ENCODE results near the gene ATP2C2. TPM values are rescaled to one million over a fixed set of nuclear protein-coding genes. Genes with fewer than 3 reads are reported as not detected.

ATP2C2 gene
- total and polyA plus RNA-seq, 2 of the 8 experiments (the other 6 are each of a cell fraction or from before 2014, with no cell fraction given), result 1.2 to 2.8 TPM

GRCh38 chr16:84475643-84476240 is 107.4 kb downstream of the ATP2C2 start:
- Histone ChIP-seq H4K5ac (ENCODE audit: insufficient read length, low read depth, low read length) (no peak overlapping the region), H3K56ac (replicated peaks; ENCODE audit: insufficient read length, low read depth, low read length) (no peak overlapping the region), H3K4me1 (replicated peaks in 1 of 4; ENCODE audit: control insufficient read depth in 3 of 4, insufficient read depth in 4 of 4, low read length in 3 of 4) (no peaks in the 10 kb centered on the region), H3K23ac (ENCODE audit: insufficient read length) (no peak overlapping the region), H2BK15ac (ENCODE audit: low read length) (no peak overlapping the region), H4K8ac (ENCODE audit: extremely low read depth, insufficient read depth, low read length) (no peak overlapping the region), H3K36me3 (ENCODE audit: control insufficient read depth in 2 of 4, insufficient read depth in 4 of 4, low read length in 3 of 4) (no peaks in the 10 kb centered on the region), H2AFZ (ENCODE audit: low read length) (no peak overlapping the region), H4K91ac (replicated peaks; ENCODE audit: insufficient read length, low read length) (no peak overlapping the region), H2BK120ac (replicated peaks; ENCODE audit: low read depth, low read length) (no peak overlapping the region), H2BK5ac (ENCODE audit: low read depth, low read length) (no peak overlapping the region), H3K79me2 (ENCODE audit: control insufficient read depth in 1 of 2, insufficient read depth in 2 of 2, low read length in 2 of 2) (no peaks in the 10 kb centered on the region), H3K4ac (replicated peaks; ENCODE audit: insufficient read length, low read depth, low read length) (no peak overlapping the region), H2BK12ac (ENCODE audit: low read depth, low read length) (no peak overlapping the region), H3K79me1 (ENCODE audit: low read depth, low read length) (no peaks in the 10 kb centered on the region; the same call in 1 of the 2 replicates), H3K9ac (replicated peaks in 1 of 4; ENCODE audit: extremely low read depth in 1 of 4, low read depth in 3 of 4, low read length in 3 of 4) (no peak overlapping the region), H3K4me3 (ENCODE audit: extremely low read depth in 1 of 4, insufficient read depth in 2 of 4, low read depth in 3 of 4, low read length in 4 of 4) (no peak overlapping the region), H3K23me2 (ENCODE audit: low read depth, low read length) (no peaks in the 10 kb centered on the region; the same call in 1 of the 2 replicates), H3K4me2 (ENCODE audit: insufficient read depth in 1 of 2, low read depth in 2 of 2, low read length in 2 of 2) (no peak overlapping the region), H2BK20ac (ENCODE audit: low read length) (no peak overlapping the region), H3K18ac (ENCODE audit: extremely low read depth, low read length) (no peak overlapping the region), H3K27ac (ENCODE audit: low read depth, low read length) (no peak overlapping the region), H3K27me3 (replicated peaks in 1 of 4; ENCODE audit: control insufficient read depth in 3 of 4, extremely low read depth in 1 of 4, insufficient read depth in 3 of 4, low read length in 3 of 4) (no peaks in the 10 kb centered on the region), H3K14ac (ENCODE audit: insufficient read length) (no peak overlapping the region), H4K20me1 (replicated peaks in 1 of 2; ENCODE audit: control insufficient read depth in 1 of 2, insufficient read depth in 2 of 2, low read length in 2 of 2) (no peaks in the 10 kb centered on the region), H3K9me3 (ENCODE audit: insufficient read depth in 2 of 2, low read depth in 1 of 2, low read length in 1 of 2) (peaks cover 6 to 9% of the 10 kb centered on the region in 2 experiments; a peak in 3 of 4 replicates), H2AK5ac (ENCODE audit: low read depth, low read length) (no peak overlapping the region)
- FAIRE-seq, result no peak
- TF ChIP-seq RXRA (IDR thresholded peaks at IDR 0.05; ENCODE audit: insufficient read depth, low read depth, low read length) (no peak), KDM4A (IDR thresholded peaks at IDR 0.05; ENCODE audit: low read depth, low read length, severe bottlenecking) (no peak), POLR2AphosphoS5 (IDR thresholded peaks at IDR 0.05; ENCODE audit: low read depth, low read length) (no peak), TBP (IDR thresholded peaks at IDR 0.05; ENCODE audit: low read depth, low read length) (no peak), RAD21 (IDR thresholded peaks at IDR 0.05 in 1 of 2, conservative IDR thresholded peaks at IDR 0.05 in 1 of 2; ENCODE audit: low read depth in 2 of 2, low read length in 2 of 2) (no peak), JUN (IDR thresholded peaks at IDR 0.05; ENCODE audit: low read depth, low read length) (no peak), TAF7 (optimal IDR thresholded peaks at IDR 0.05; ENCODE audit: borderline replicate concordance, low read depth, low read length) (no peak), CBX8 (IDR thresholded peaks at IDR 0.05; ENCODE audit: borderline replicate concordance, low read depth, low read length) (no peak), E2F6 (IDR thresholded peaks at IDR 0.05) (no peak), EP300 (IDR thresholded peaks at IDR 0.05; ENCODE audit: borderline replicate concordance in 1 of 2, low read depth in 2 of 2, low read length in 2 of 2) (no peak), SP2 (IDR thresholded peaks at IDR 0.05; ENCODE audit: low read length) (no peak), TAF1 (IDR thresholded peaks at IDR 0.05; ENCODE audit: low read depth, low read length) (no peak)
- peak in 1 of 2 experiments; percentile 31 for DNase-seq (ENCODE audit: low read depth in 1 of 2, low spot score in 2 of 2)
- ChIA-PET POLR2A (ENCODE audit: partially characterized antibody) (no interaction called here), CTCF (ENCODE audit: partially characterized antibody) (interaction anchor here (1.3 to 2.0 kb wide), 3 partner anchors 8 to 196 kb away, joined by 3 to 8 read pairs (median 3); no protein-coding TSS in a partner anchor)
- WGBS, 2 experiments (ENCODE audit: extremely low coverage in 1 of 2, insufficient coverage in 1 of 2, insufficient read length in 1 of 2, insufficient replicate concordance in 2 of 2, low coverage in 1 of 2, low lambda C conversion rate in 2 of 2, missing lambda C conversion rate in 1 of 2), result 88% methylated on average over 8 of the region's 8 CpGs; no CpG with 5 or more reads in 1 of the 2 experiments

All from H1 (cell line).